HepG2 (cell line): ENCODE results near the gene MAP3K2. TPM values are rescaled to one million over a fixed set of nuclear protein-coding genes. Genes with fewer than 3 reads are reported as not detected.

Experiments used
- ATAC-seq: fragments of 200-7000 bp; cut with Tn5 transposase; 3 replicates; pipeline ENCODE4 v1.9.1; 2020; ENCODE audit warnings: mild to moderate bottlenecking, moderate library complexity
- BruUV-seq: library from RNA; stranded (reverse); fragments of 400-500 nt; replicated peaks from 2 replicates; lab custom pipeline; 2021; lab: Mats Ljungman, UMichigan
- CTCF ChIA-PET: fragments of 300-600 bp; formaldehyde crosslinking; extraction: SDS; loops from one replicate; lab custom pipeline; 2021; ENCODE audit warnings: low total read pairs, inconsistent platforms, low intra/inter-chr PET ratio; lab: Yijun Ruan, JAX
- POLR2A ChIA-PET: fragments of 350-600 bp; sonication (Branson Sonifier 250); formaldehyde crosslinking; loops from one replicate; lab custom pipeline; 2020; ENCODE audit warnings: antibody characterized with exemption, inconsistent platforms; lab: Yijun Ruan, JAX
- DNase-seq: peaks from one replicate; pipeline ENCODE4 v3.0.0-alpha.2; 2015; ENCODE audit warnings: low spot score
- FAIRE-seq: peaks from 3 replicates; lab custom pipeline; 2011; peaks lifted over from hg19 to GRCh38; lab: Jason Lieb, UNC
- H2AFZ ChIP-seq: one replicate; pipeline ENCODE4 v1.6.1; 2011; ENCODE audit warnings: low read length, inconsistent platforms
- H3K27ac ChIP-seq: fragments of 300-600 bp; 3 replicates; pipeline ENCODE4 v1.8.0; 2011; ENCODE audit warnings: mixed run types, mild to moderate bottlenecking, mixed read lengths, low read length, inconsistent platforms; ENCODE audit not compliant: insufficient read depth; ENCODE audit errors: extremely low read length
- H3K27me3 ChIP-seq, 2 experiments: fragments of 200-600 bp in 1 of 2; 2 replicates in 1 of 2; 3 replicates in 1 of 2; pipeline versions ENCODE4 v1.6.0 to v1.8.0; 2011; ENCODE audit warnings: low read length in 2 of 2, mild to moderate bottlenecking in 2 of 2, moderate library complexity in 2 of 2, inconsistent platforms in 1 of 2; ENCODE audit not compliant: insufficient read depth in 2 of 2, control insufficient read depth in 1 of 2
- H3K36me3 ChIP-seq, 2 experiments: fragments of 200-600 bp in 1 of 2; replicated peaks in 1 of 2; 2 replicates in 1 of 2; 3 replicates in 1 of 2; pipeline versions ENCODE4 v1.5.1 to v1.8.0; 2011; ENCODE audit warnings: low read length in 2 of 2, inconsistent platforms in 1 of 2; ENCODE audit not compliant: insufficient read depth in 2 of 2, control insufficient read depth in 1 of 2
- H3K4me1 ChIP-seq: 2 replicates; pipeline ENCODE4 v1.5.1; 2012; ENCODE audit warnings: low read length, inconsistent platforms; ENCODE audit not compliant: insufficient read depth
- H3K4me2 ChIP-seq: 2 replicates; pipeline ENCODE4 v1.6.0; 2011; ENCODE audit warnings: low read depth, low read length, inconsistent platforms
- H3K4me3 ChIP-seq, 3 experiments: fragments of 200-600 bp in 1 of 3; sonication (generic), shearing (Covaris generic) in 1 of 3; replicated peaks in 1 of 3; 2 replicates each; pipeline ENCODE4 v1.5.1; 2011 to 2016; ENCODE audit warnings: low read length in 3 of 3, inconsistent platforms in 2 of 3, low read depth in 2 of 3, mild to moderate bottlenecking in 2 of 3, control low read depth in 1 of 3, mixed read lengths in 1 of 3; ENCODE audit not compliant: insufficient read depth in 1 of 3
- H3K79me2 ChIP-seq: one replicate; pipeline ENCODE4 v1.6.1; 2011; ENCODE audit warnings: low read length, inconsistent platforms; ENCODE audit not compliant: insufficient read depth
- H3K9ac ChIP-seq: 2 replicates; pipeline ENCODE4 v1.6.0; 2011; ENCODE audit warnings: mild to moderate bottlenecking, low read depth, low read length, inconsistent platforms; ENCODE audit not compliant: insufficient read depth
- H3K9me3 ChIP-seq: 2 replicates; pipeline ENCODE4 v1.5.1; 2012; ENCODE audit warnings: mild to moderate bottlenecking, low read length
- H4K20me1 ChIP-seq: 2 replicates; pipeline ENCODE4 v1.6.0; 2011; ENCODE audit warnings: inconsistent platforms, mild to moderate bottlenecking, low read length, moderate library complexity; ENCODE audit not compliant: insufficient read depth
- CERS6 ChIP-seq: sonication (generic); formaldehyde crosslinking; IDR thresholded peaks from 2 replicates; pipeline ENCODE4 v1.5.0; 2020; ENCODE audit warnings: missing genetic modification reagents
- CSRNP2 ChIP-seq: sonication (generic); formaldehyde crosslinking; conservative IDR thresholded peaks from 2 replicates; pipeline ENCODE4 v1.8.0; 2022; ENCODE audit warnings: low read depth, missing genetic modification reagents
- FOXO4 ChIP-seq: sonication (generic); formaldehyde crosslinking; conservative IDR thresholded peaks from 2 replicates; pipeline ENCODE4 v1.8.1; 2023; ENCODE audit warnings: missing genetic modification reagents
- GLI4 ChIP-seq: sonication (generic); formaldehyde crosslinking; IDR thresholded peaks from 2 replicates; pipeline ENCODE4 v1.5.1; 2020; ENCODE audit warnings: missing genetic modification reagents, mild to moderate bottlenecking, moderate library complexity, borderline replicate concordance
- MED1 ChIP-seq: sonication (generic); formaldehyde crosslinking; IDR thresholded peaks from 2 replicates; pipeline ENCODE4 v1.4.0; 2020; ENCODE audit warnings: missing genetic modification reagents
- MXD3 ChIP-seq: IDR thresholded peaks from 2 replicates; pipeline ENCODE4 v1.6.1; 2016; ENCODE audit warnings: mild to moderate bottlenecking, missing biosample characterization, missing genetic modification reagents
- ZBTB39 ChIP-seq: sonication (generic); formaldehyde crosslinking; IDR thresholded peaks from 2 replicates; pipeline ENCODE4 v1.5.0; 2020; ENCODE audit warnings: missing genetic modification reagents
- ZKSCAN8 ChIP-seq: IDR thresholded peaks from 2 replicates; pipeline ENCODE4 v1.6.1; 2016; ENCODE audit warnings: borderline replicate concordance, missing genetic modification reagents, missing compliant biosample characterization
- ZNF432 ChIP-seq: sonication (generic); formaldehyde crosslinking; IDR thresholded peaks from 2 replicates; pipeline ENCODE4 v1.5.0; 2020; ENCODE audit warnings: missing genetic modification reagents, mild to moderate bottlenecking, borderline replicate concordance
- WGBS: methylation state at CpG from one replicate; pipeline ENCODE4 v1.1.6; 2017; ENCODE audit warnings: low lambda C conversion rate; 5-methylcytosine and 5-hydroxymethylcytosine counted together
- in situ Hi-C: cut with HindIII; loops from 2 replicates; pipeline ENCODE4 v1.10.0; 2017; ENCODE audit warnings: low pct_unique_long_range_greater_than_20kb; ENCODE audit not compliant: extremely low pct_ligation_motif_present
- intact Hi-C: fragments of 100-400 bp; cut with micrococcal nuclease; formaldehyde crosslinking; loops from one replicate; pipeline ENCODE4 v1.10.0; 2022; ENCODE audit not compliant: unreplicated experiment
- polyA plus RNA-seq, 8 experiments: library from polyadenylated mRNA; depleted of rRNA in 3 of 8; stranded (reverse) in 7 of 8; unstranded in 1 of 8; fragments of >200 nt; fragmentation: Illumina TruSeq in 4 of 8; extraction: Trizol in 4 of 8; gene quantifications; 2 replicates each; pipeline versions ENCODE4 v1.2.1 to v1.2.3, GENCODE V29; 2011 to 2016; ENCODE audit warnings: low read depth in 4 of 8, missing spikeins in 1 of 8, mixed read lengths in 1 of 8; ENCODE audit not compliant: insufficient read depth in 1 of 8
- total RNA-seq, 5 experiments: library from RNA; depleted of rRNA; stranded (reverse); fragments of >200 nt; fragmentation: Illumina TruSeq; extraction: Trizol; gene quantifications; 2 replicates each; pipeline ENCODE4 v1.2.3, GENCODE V29; 2016; ENCODE audit warnings: low read depth in 1 of 5

MAP3K2 gene
- total and polyA plus RNA-seq, 2 of the 13 experiments (the other 11 are each of a cell fraction or from before 2014, with no cell fraction given): 12.2 to 37.2 TPM

GRCh38 chr2:127382831-127383230 is 4.9 kb downstream of the MAP3K2 start:
- in situ Hi-C loops: no loop called here
- H3K79me2 ChIP-seq: peaks cover 92% of the 10 kb centered on the region
- DNase-seq (no peak), ATAC-seq (no peak), FAIRE-seq (no peak)
- peaks cover 3% of the 10 kb centered on the region; the same call in 1 of the 2 replicates for H3K9me3 ChIP-seq
- no peak overlapping the region for H2AFZ ChIP-seq
- no TSS peak for BruUV-seq
- TF ChIP-seq CERS6 (CRISPR knock-in tag): no peak
- no peak for TF ChIP-seq ZBTB39
- TF ChIP-seq ZKSCAN8 (CRISPR knock-in tag): no peak
- no peak for TF ChIP-seq ZNF432 (CRISPR knock-in tag)
- no peak for TF ChIP-seq CSRNP2 (CRISPR knock-in tag)
- TF ChIP-seq MED1 (CRISPR knock-in tag): no peak
- TF ChIP-seq FOXO4 (CRISPR knock-in tag): no peak
- TF ChIP-seq GLI4 (CRISPR knock-in tag): no peak
- TF ChIP-seq MXD3: no peak
- H3K9ac ChIP-seq: no peak overlapping the region
- ChIA-PET CTCF (no interaction called here), POLR2A (no interaction called here)
- H3K27me3 ChIP-seq: no peaks in the 10 kb centered on the region; a peak in 1 of 5 replicates
- intact Hi-C loops: loop anchor here (2.0 kb wide), 1 partner anchor 24 kb away; no protein-coding TSS in a partner anchor
- WGBS: 94% methylated on average over 3 of the region's 3 CpGs
- H3K4me1 ChIP-seq: peaks cover 42% of the 10 kb centered on the region
- no peak overlapping the region for H3K27ac ChIP-seq
- H4K20me1 ChIP-seq: peaks cover 28% of the 10 kb centered on the region
- H3K4me3 ChIP-seq: no peak overlapping the region
- no peak overlapping the region for H3K4me2 ChIP-seq
- peaks cover 2 to 7% of the 10 kb centered on the region in 2 experiments; a peak in 3 of 5 replicates for H3K36me3 ChIP-seq
